ENCODE measurements around the gene ASCL4.

- TF ChIP-seq CTCF (IDR thresholded peaks at IDR 0.05; ENCODE audit: control extremely low read depth in 1 of 3, insufficient read depth in 1 of 3, low read depth in 1 of 3, low read length in 3 of 3) = no peak
- TF ChIP-seq POLR2A (IDR thresholded peaks at IDR 0.05; ENCODE audit: control extremely low read depth in 1 of 2, low read depth in 2 of 2, low read length in 2 of 2) = no peak
- no peak for TF ChIP-seq RAD21 (IDR thresholded peaks at IDR 0.05 in 1 of 2, conservative IDR thresholded peaks at IDR 0.05 in 1 of 2; ENCODE audit: low read depth in 2 of 2, low read length in 2 of 2)
- TF ChIP-seq EZH2 (IDR thresholded peaks at IDR 0.05; ENCODE audit: low read depth, low read length, severe bottlenecking) = no peak
- no peak for TF ChIP-seq TAF7 (optimal IDR thresholded peaks at IDR 0.05; ENCODE audit: borderline replicate concordance, low read depth, low read length)
- TF ChIP-seq EGR1 (IDR thresholded peaks at IDR 0.05; ENCODE audit: borderline replicate concordance, low read depth, low read length) = no peak
- no peak for TF ChIP-seq EP300 (IDR thresholded peaks at IDR 0.05; ENCODE audit: borderline replicate concordance in 1 of 2, low read depth in 2 of 2, low read length in 2 of 2)
- no peak for TF ChIP-seq KDM1A (IDR thresholded peaks at IDR 0.05; ENCODE audit: borderline replicate concordance, low read length)
- no peak for TF ChIP-seq CEBPB (IDR thresholded peaks at IDR 0.05; ENCODE audit: low read depth, low read length)
- no peak for TF ChIP-seq MAFK (IDR thresholded peaks at IDR 0.05; ENCODE audit: low read depth, low read length)
- TF ChIP-seq TCF12 (IDR thresholded peaks at IDR 0.05; ENCODE audit: low read depth, low read length) = no peak
- no peak for TF ChIP-seq NANOG (IDR thresholded peaks at IDR 0.05; ENCODE audit: insufficient read depth, low read depth, low read length, poor library complexity, severe bottlenecking)
- no peak for TF ChIP-seq HDAC6 (IDR thresholded peaks at IDR 0.05; ENCODE audit: low read depth, low read length)
Observed at GRCh38 chr12:107818984-107819383, 44.5 kb downstream of the ASCL4 start.

Data from H1 (cell line).